GM23338 (cell line): ENCODE results near the gene CCDC174. TPM values are rescaled to one million over a fixed set of nuclear protein-coding genes. Genes with fewer than 3 reads are reported as not detected.

Experiments
- ATAC-seq: fragments of 200-7000 bp; cut with Tn5 transposase; 3 replicates; pipeline ENCODE4 v1.9.1; 2020
- DNase-seq: peaks from one replicate; pipeline ENCODE4 v3.0.0-alpha.2; 2015; ENCODE audit warnings: low spot score
- H2AFZ ChIP-seq: fragments of 200-600 bp; sonication (generic); 2 replicates; pipeline ENCODE4 v1.8.0; 2016; ENCODE audit warnings: antibody characterized with exemption, mild to moderate bottlenecking, moderate library complexity
- H3F3A ChIP-seq: fragments of 200-600 bp; sonication (generic); replicated peaks from 2 replicates; pipeline ENCODE4 v1.8.0; 2017; ENCODE audit warnings: antibody characterized with exemption, mixed run types, low read depth
- H3K27ac ChIP-seq: fragments of 200-600 bp; sonication (generic); 2 replicates; pipeline ENCODE4 v1.6.1; 2016; ENCODE audit warnings: low read depth
- H3K27me3 ChIP-seq: fragments of 200-600 bp; sonication (generic); 2 replicates; pipeline ENCODE4 v1.8.0; 2016; ENCODE audit warnings: mild to moderate bottlenecking, mixed run types, moderate library complexity; ENCODE audit not compliant: insufficient read depth
- H3K36me3 ChIP-seq: fragments of 200-600 bp; sonication (generic); 2 replicates; pipeline ENCODE4 v1.8.0; 2016; ENCODE audit warnings: mild to moderate bottlenecking; ENCODE audit not compliant: insufficient read depth
- H3K4me1 ChIP-seq: fragments of 200-600 bp; sonication (generic); 2 replicates; pipeline ENCODE4 v1.8.0; 2016; ENCODE audit warnings: mild to moderate bottlenecking, moderate library complexity; ENCODE audit not compliant: insufficient read depth
- H3K4me2 ChIP-seq: fragments of 200-600 bp; sonication (generic); 2 replicates; pipeline ENCODE4 v1.7.1; 2017; ENCODE audit warnings: mixed run types
- H3K4me3 ChIP-seq: fragments of 200-600 bp; sonication (generic); 2 replicates; pipeline ENCODE4 v1.6.1; 2016; ENCODE audit warnings: mixed run types
- H3K79me2 ChIP-seq: fragments of 200-600 bp; sonication (generic); replicated peaks from 2 replicates; pipeline ENCODE4 v1.8.0; 2017; ENCODE audit warnings: mild to moderate bottlenecking; ENCODE audit not compliant: insufficient read depth
- H3K9me2 ChIP-seq: fragments of 200-600 bp; sonication (generic); 2 replicates; pipeline ENCODE4 v1.8.0; 2017; ENCODE audit not compliant: insufficient read depth
- H4K20me1 ChIP-seq: fragments of 200-600 bp; sonication (generic); replicated peaks from 2 replicates; pipeline ENCODE4 v1.8.0; 2017; ENCODE audit warnings: mild to moderate bottlenecking; ENCODE audit not compliant: insufficient read depth
- H3K27ac Mint-ChIP-seq: 2 replicates; pipeline ENCODE4 v1.8.0; 2020; ENCODE audit warnings: inconsistent platforms, mild to moderate bottlenecking, moderate library complexity, mixed read lengths
- H3K27me3 Mint-ChIP-seq: 3 replicates; pipeline ENCODE4 v1.8.0; 2022; ENCODE audit warnings: low read depth, mild to moderate bottlenecking, moderate library complexity, mixed read lengths, inconsistent platforms; ENCODE audit not compliant: insufficient read depth, poor library complexity
- H3K36me3 Mint-ChIP-seq: 3 replicates; pipeline ENCODE4 v1.8.0; 2021; ENCODE audit warnings: low read depth, mild to moderate bottlenecking, inconsistent platforms, moderate library complexity, mixed read lengths
- H3K4me1 Mint-ChIP-seq: 3 replicates; pipeline ENCODE4 v1.8.0; 2020; ENCODE audit warnings: mild to moderate bottlenecking, inconsistent platforms, mixed read lengths
- H3K4me3 Mint-ChIP-seq: 3 replicates; pipeline ENCODE4 v1.8.0; 2021; ENCODE audit warnings: moderate library complexity, mild to moderate bottlenecking, inconsistent platforms, mixed read lengths
- H3K9me3 Mint-ChIP-seq: 3 replicates; pipeline ENCODE4 v1.8.0; 2020; ENCODE audit warnings: moderate library complexity, mild to moderate bottlenecking, inconsistent platforms, mixed read lengths
- CREB1 ChIP-seq: fragments of 250-450 bp; sonication (Bioruptor Pico); IDR thresholded peaks from 2 replicates; pipeline ENCODE4 v1.5.0; 2020; ENCODE audit warnings: low read depth, mild to moderate bottlenecking, moderate library complexity
- CTCF ChIP-seq, 2 experiments: fragments of 200-600 bp in 1 of 2; sonication (generic) in 1 of 2; conservative IDR thresholded peaks; 2 replicates each; pipeline versions ENCODE4 v1.5.1 to v1.6.1; 2016 to 2017; ENCODE audit warnings: antibody characterized with exemption in 2 of 2, low read depth in 2 of 2, mild to moderate bottlenecking in 2 of 2, moderate library complexity in 1 of 2
- ETS1 ChIP-seq: IDR thresholded peaks from 2 replicates; pipeline ENCODE4 v1.6.1; 2016; ENCODE audit warnings: antibody characterized with exemption
- EZH2 ChIP-seq: fragments of 200-600 bp; sonication (generic); IDR thresholded peaks from one replicate; pipeline ENCODE4 v1.8.0; 2017; ENCODE audit warnings: antibody characterized with exemption, mild to moderate bottlenecking, low read depth; ENCODE audit not compliant: unreplicated experiment
- EZH2phosphoT487 ChIP-seq: fragments of 200-600 bp; sonication (generic); IDR thresholded peaks from one replicate; pipeline ENCODE4 v1.8.1; 2018; ENCODE audit warnings: antibody characterized with exemption; ENCODE audit not compliant: unreplicated experiment
- JUNB ChIP-seq: IDR thresholded peaks from one replicate; pipeline ENCODE4 v1.6.1; 2016; ENCODE audit warnings: antibody characterized with exemption; ENCODE audit not compliant: unreplicated experiment
- NANOG ChIP-seq: IDR thresholded peaks from 2 replicates; pipeline ENCODE4 v1.6.1; 2016; ENCODE audit warnings: antibody characterized with exemption, borderline replicate concordance
- POLR2AphosphoS5 ChIP-seq: IDR thresholded peaks from 2 replicates; pipeline ENCODE4 v1.6.1; 2016; ENCODE audit warnings: antibody characterized with exemption, low read depth
- REST ChIP-seq: IDR thresholded peaks from one replicate; pipeline ENCODE4 v1.6.1; 2018; ENCODE audit warnings: antibody characterized with exemption; ENCODE audit not compliant: unreplicated experiment
- STAT1 ChIP-seq: IDR thresholded peaks from one replicate; pipeline ENCODE4 v1.6.1; 2016; ENCODE audit warnings: antibody characterized with exemption; ENCODE audit not compliant: unreplicated experiment
- ZNF114 ChIP-seq: fragments of 250-450 bp; sonication (Bioruptor Pico); IDR thresholded peaks from 2 replicates; pipeline ENCODE4 v1.5.0; 2020; ENCODE audit warnings: mild to moderate bottlenecking, moderate library complexity
- ZNF331 ChIP-seq: fragments of 250-450 bp; sonication (Bioruptor Pico); IDR thresholded peaks from 2 replicates; pipeline ENCODE4 v1.5.0; 2020; ENCODE audit warnings: low read depth, mild to moderate bottlenecking, moderate library complexity
- ZNF462 ChIP-seq: fragments of 250-450 bp; sonication (Bioruptor Pico); IDR thresholded peaks from 2 replicates; pipeline ENCODE4 v1.5.0; 2020; ENCODE audit warnings: mild to moderate bottlenecking, moderate library complexity
- polyA plus RNA-seq: library from polyadenylated mRNA; unstranded; fragments of >200 nt; fragmentation: Nextera tagmentation; extraction: Ambion mirVana; gene quantifications from 2 replicates; pipeline ENCODE4 v1.2.1, GENCODE V29; 2016
- total RNA-seq: library from RNA; depleted of rRNA; stranded (reverse); fragments of >200 nt; shearing (Covaris generic); gene quantifications from 2 replicates; pipeline ENCODE4 v1.2.3, GENCODE V29; 2014

CCDC174 gene
- total and polyA plus RNA-seq, 2 experiments from 2014 or later = 11.2 to 46.3 TPM

- Mint-ChIP-seq H3K27me3 (peaks cover 4% of the 10 kb centered on the region), H3K4me1 (peaks cover 10% of the 10 kb centered on the region; the same call in 2 of the 3 replicates), H3K36me3 (no peaks in the 10 kb centered on the region), H3K4me3 (no peak overlapping the region), H3K27ac (no peak overlapping the region), H3K9me3 (no peaks in the 10 kb centered on the region)
- Histone ChIP-seq H3F3A (no peaks in the 10 kb centered on the region), H3K9me2 (no peaks in the 10 kb centered on the region), H4K20me1 (no peaks in the 10 kb centered on the region), H3K79me2 (no peaks in the 10 kb centered on the region), H3K4me3 (no peak overlapping the region), H3K27me3 (no peaks in the 10 kb centered on the region), H3K27ac (no peak overlapping the region), H3K4me1 (no peaks in the 10 kb centered on the region), H3K36me3 (no peaks in the 10 kb centered on the region), H3K4me2 (no peak overlapping the region), H2AFZ (no peak overlapping the region)
- DNase-seq (no peak), ATAC-seq (no peak)
- TF ChIP-seq EZH2 (no peak), CTCF (conservative IDR thresholded peaks at IDR 0.05; ENCODE audit: low read depth in 2 of 2) (no peak), ETS1 (no peak), STAT1 (no peak), NANOG (no peak), POLR2AphosphoS5 (no peak), CREB1 (CRISPR knock-in tag) (no peak), JUNB (no peak), ZNF462 (no peak), ZNF331 (CRISPR knock-in tag) (no peak), REST (no peak), ZNF114 (CRISPR knock-in tag) (no peak), EZH2phosphoT487 (no peak)
Measured at GRCh38 chr3:14631101-14631497, 20.5 kb upstream of the CCDC174 start.
